ENCODE results near the gene AFTPH. TPM values are rescaled to one million over a fixed set of nuclear protein-coding genes. Genes with fewer than 3 reads are reported as not detected.

The AFTPH gene
- total RNA-seq, 2 experiments from 2014 or later, result 30.6 to 31.1 TPM

DNA sequence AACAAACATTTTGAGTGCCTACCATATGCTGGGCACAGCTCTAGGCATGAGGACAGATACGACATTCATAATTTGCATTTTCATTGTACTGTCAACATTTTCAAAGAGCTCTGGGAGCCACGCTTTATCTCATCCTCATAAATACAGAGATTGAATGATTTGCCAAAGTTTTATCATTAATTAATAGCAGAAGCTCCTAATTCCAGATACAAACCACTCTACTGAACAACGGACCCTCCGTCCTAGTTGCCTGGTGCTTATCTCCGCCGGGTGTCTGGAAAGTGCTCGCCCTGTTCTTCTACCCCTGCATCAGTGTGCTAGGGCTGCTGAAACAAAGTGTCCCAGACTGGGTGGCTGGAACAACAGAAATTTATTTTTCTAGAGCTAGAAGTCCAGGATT, 105.7 kb downstream of the AFTPH start:
- Mint-ChIP-seq H3K4me1 (ENCODE audit: low read depth) (peaks cover 2% of the 10 kb centered on the region), H3K4me3 (no peak overlapping the region), H3K9me3 (no peaks in the 10 kb centered on the region), H3K27ac (no peak overlapping the region), H3K36me3 (ENCODE audit: low read depth) (peaks cover 19% of the 10 kb centered on the region), H3K27me3 (no peaks in the 10 kb centered on the region)
- ChIA-PET POLR2A (interaction anchor here (0.6 to 1.0 kb wide), 2 partner anchors 15 to 510 kb away, joined by 3 read pairs; no protein-coding TSS in a partner anchor), CTCF (interaction anchor here (0.7 to 1.6 kb wide), 3 partner anchors 17 to 243 kb away, joined by 3 to 5 read pairs (median 3); no protein-coding TSS in a partner anchor)
- TF ChIP-seq, protein P1, sequence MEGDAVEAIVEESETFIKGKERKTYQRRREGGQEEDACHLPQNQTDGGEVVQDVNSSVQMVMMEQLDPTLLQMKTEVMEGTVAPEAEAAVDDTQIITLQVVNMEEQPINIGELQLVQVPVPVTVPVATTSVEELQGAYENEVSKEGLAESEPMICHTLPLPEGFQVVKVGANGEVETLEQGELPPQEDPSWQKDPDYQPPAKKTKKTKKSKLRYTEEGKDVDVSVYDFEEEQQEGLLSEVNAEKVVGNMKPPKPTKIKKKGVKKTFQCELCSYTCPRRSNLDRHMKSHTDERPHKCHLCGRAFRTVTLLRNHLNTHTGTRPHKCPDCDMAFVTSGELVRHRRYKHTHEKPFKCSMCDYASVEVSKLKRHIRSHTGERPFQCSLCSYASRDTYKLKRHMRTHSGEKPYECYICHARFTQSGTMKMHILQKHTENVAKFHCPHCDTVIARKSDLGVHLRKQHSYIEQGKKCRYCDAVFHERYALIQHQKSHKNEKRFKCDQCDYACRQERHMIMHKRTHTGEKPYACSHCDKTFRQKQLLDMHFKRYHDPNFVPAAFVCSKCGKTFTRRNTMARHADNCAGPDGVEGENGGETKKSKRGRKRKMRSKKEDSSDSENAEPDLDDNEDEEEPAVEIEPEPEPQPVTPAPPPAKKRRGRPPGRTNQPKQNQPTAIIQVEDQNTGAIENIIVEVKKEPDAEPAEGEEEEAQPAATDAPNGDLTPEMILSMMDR (IDR thresholded peaks at IDR 0.05), result no peak
- intact Hi-C loops (cut with micrococcal nuclease), result no loop called here
- DNase-seq (no peak), ATAC-seq (no peak)

DNA sequence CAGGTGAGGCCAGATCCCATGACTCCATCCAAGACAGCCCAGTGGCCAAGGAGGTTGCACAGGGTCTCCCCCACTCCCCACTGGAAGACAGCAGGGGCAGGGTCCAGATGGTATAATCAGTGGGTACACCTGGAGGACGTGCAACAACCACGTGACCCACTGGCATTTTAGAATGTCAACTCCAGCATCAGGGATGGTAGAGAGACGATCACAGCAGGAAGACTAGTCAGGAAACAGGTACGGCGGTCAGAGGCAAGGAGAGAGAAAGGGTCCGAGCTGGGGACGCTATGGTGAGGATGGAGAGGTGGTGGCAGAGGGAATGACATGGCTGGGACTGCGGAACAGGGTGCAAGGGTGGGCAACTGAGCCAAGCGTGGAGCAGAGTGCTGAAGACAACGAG, 106.6 kb downstream of the AFTPH start:
- CTCF ChIA-PET, result interaction anchor here (5.2 kb wide), 1 partner anchor 15 kb away, joined by 26 read pairs; no protein-coding TSS in a partner anchor
- TF ChIP-seq, protein P1 (IDR thresholded peaks at IDR 0.05), result no peak
- ATAC-seq (no peak), DNase-seq (no peak)
- H3K4me3 Mint-ChIP-seq, result no peak overlapping the region
- H3K36me3 Mint-ChIP-seq (ENCODE audit: low read depth), result peaks cover 23% of the 10 kb centered on the region
- H3K4me1 Mint-ChIP-seq (ENCODE audit: low read depth), result peaks cover 6% of the 10 kb centered on the region
- H3K9me3 Mint-ChIP-seq, result no peaks in the 10 kb centered on the region
- POLR2A ChIA-PET, result interaction anchor here (0.8 kb wide), 1 partner anchor 23 kb away, joined by 3 read pairs; no protein-coding TSS in a partner anchor
- no peak overlapping the region for H3K27ac Mint-ChIP-seq
- no peaks in the 10 kb centered on the region for H3K27me3 Mint-ChIP-seq
- intact Hi-C loops (cut with micrococcal nuclease), result no loop called here

DNA sequence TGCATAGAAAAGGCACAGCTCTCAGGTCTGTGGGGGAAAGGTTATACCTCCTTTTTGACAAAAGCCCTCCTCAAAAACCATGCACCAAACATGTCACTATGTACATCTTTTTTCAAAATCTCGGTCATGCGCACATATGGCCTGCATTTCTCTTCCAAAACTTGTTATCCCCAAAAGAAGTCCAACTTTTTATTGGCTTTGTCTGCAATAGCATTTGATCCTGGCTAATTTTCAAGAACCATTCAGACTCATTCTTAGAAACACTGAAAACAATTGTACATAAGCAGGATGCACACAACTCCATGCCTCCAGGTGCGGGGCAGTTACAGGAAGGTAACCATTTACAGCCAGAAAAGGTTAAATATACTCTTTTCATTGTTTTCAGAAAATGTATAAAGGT, 107.6 kb downstream of the AFTPH start:
- intact Hi-C loops (cut with micrococcal nuclease), result no loop called here
- ChIA-PET POLR2A (interaction anchor here (0.8 kb wide), 1 partner anchor 24 kb away, joined by 3 read pairs; no protein-coding TSS in a partner anchor), CTCF (interaction anchor here (5.2 kb wide), 1 partner anchor 14 kb away, joined by 26 read pairs; no protein-coding TSS in a partner anchor)
- TF ChIP-seq, protein P1 (IDR thresholded peaks at IDR 0.05), result no peak
- DNase-seq, result no peak
- Mint-ChIP-seq H3K27ac (no peak overlapping the region), H3K4me3 (no peak overlapping the region), H3K27me3 (no peaks in the 10 kb centered on the region), H3K36me3 (ENCODE audit: low read depth) (peaks cover 33% of the 10 kb centered on the region), H3K4me1 (ENCODE audit: low read depth) (peaks cover 16% of the 10 kb centered on the region), H3K9me3 (no peaks in the 10 kb centered on the region)
- no peak for ATAC-seq

DNA sequence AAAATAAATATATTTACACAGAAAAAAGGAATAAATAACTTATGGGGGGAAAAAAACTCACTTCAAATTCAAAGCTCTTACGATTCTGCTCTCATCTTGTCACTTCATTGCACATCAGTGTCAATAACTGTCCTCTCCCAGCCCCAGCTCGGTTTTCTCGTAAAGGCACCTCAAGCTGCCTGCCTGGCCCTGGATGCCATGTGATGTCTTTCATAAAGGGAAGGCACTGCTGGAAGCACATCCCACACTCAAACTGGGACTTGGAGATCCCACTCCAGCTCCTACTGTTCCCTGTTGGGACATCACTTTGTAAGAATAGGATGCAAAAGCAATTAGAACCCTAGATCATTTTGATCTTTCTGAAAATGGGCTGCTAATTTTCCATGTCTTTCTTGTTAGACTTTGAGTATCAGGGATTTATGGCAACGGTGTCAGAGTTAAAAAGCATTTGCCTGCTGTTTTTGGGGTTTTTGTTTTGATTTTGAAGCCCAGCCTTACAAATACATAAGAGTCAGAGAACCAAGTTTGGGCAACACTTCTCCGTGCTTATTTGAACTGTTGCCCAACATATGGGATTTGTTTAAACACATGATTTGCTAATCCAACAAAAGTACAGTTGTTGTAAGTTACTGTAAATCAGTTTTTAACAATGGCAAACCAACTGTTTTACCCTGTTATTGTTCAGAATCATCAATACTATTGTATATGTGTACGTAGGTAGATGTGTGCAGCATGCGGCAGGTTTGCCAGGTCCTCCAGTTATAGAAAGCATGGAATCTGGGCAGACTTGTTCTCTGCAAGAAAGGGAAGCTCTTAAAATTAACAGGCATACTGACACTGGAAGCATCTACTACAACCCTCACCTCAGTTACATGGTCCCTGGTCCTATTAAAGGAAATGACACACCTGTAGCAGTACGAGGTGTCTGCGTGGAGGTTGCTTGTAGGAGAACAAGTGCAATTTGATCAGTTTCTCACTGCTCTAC, 109.0 kb downstream of the AFTPH start:
- Mint-ChIP-seq H3K27ac (no peak overlapping the region), H3K4me1 (ENCODE audit: low read depth) (peaks cover 28% of the 10 kb centered on the region), H3K27me3 (no peaks in the 10 kb centered on the region), H3K9me3 (no peaks in the 10 kb centered on the region), H3K36me3 (ENCODE audit: low read depth) (peaks cover 37% of the 10 kb centered on the region), H3K4me3 (no peak overlapping the region)
- intact Hi-C loops (cut with micrococcal nuclease), result no loop called here
- TF ChIP-seq, protein P1 (IDR thresholded peaks at IDR 0.05), result no peak
- ChIA-PET POLR2A (interaction anchor here (1.1 kb wide), 1 partner anchor 10 kb away, joined by 6 read pairs; no protein-coding TSS in a partner anchor), CTCF (interaction anchor here (0.8 to 5.2 kb wide), 5 partner anchors 12 to 46 kb away, joined by 3 to 26 read pairs (median 4); no protein-coding TSS in a partner anchor)
- ATAC-seq (no peak), DNase-seq (no peak)

Measured in activated CD8-positive, alpha-beta T cell treated with anti-CD3 and anti-CD28 coated beads for 36 hours (primary cell).